G401.6 (cell line): ENCODE measurements around the gene CCSER1.
A peak's percentile ranks its signal among the peaks of the same experiment; 100 is the strongest.

Source experiments
- FAIRE-seq: peaks from 2 replicates; lab custom pipeline; 2012; peaks lifted over from hg19 to GRCh38; lab: Jason Lieb, UNC

CCSER1 gene

GRCh38 chr4:90127223-90127705 lies at the start of gene CCSER1:
Gene CCSER1, plus strand, starts transcription at chr4:90127394.
- FAIRE-seq = peak; percentile 64

- FAIRE-seq = no peak
These were observed 48.8 kb upstream of the CCSER1 start for GRCh38 chr4:90078440-90078839.

GRCh38 chr4:90080116-90080515 lies 47.1 kb upstream of the CCSER1 start:
- no peak for FAIRE-seq

- FAIRE-seq = no peak
These were observed 45.6 kb upstream of the CCSER1 start for GRCh38 chr4:90081432-90082144.

GRCh38 chr4:90082449-90082848 lies 44.7 kb upstream of the CCSER1 start:
- no peak for FAIRE-seq

- FAIRE-seq = no peak
These were observed 42.8 kb upstream of the CCSER1 start for GRCh38 chr4:90084277-90084966.

GRCh38 chr4:90084967-90085295 lies 42.3 kb upstream of the CCSER1 start:
- FAIRE-seq = no peak

GRCh38 chr4:90093526-90093925 lies 33.7 kb upstream of the CCSER1 start:
- FAIRE-seq = no peak

GRCh38 chr4:90095000-90095399 lies 32.2 kb upstream of the CCSER1 start:
- no peak for FAIRE-seq

GRCh38 chr4:90099812-90100211 lies 27.4 kb upstream of the CCSER1 start:
- no peak for FAIRE-seq

- no peak for FAIRE-seq
These were observed 23.2 kb upstream of the CCSER1 start for GRCh38 chr4:90103991-90104390.

- no peak for FAIRE-seq
These were observed 21.9 kb upstream of the CCSER1 start for GRCh38 chr4:90105274-90105673.

GRCh38 chr4:90112715-90113114 lies 14.5 kb upstream of the CCSER1 start:
- no peak for FAIRE-seq

GRCh38 chr4:90113881-90114457 lies 13.2 kb upstream of the CCSER1 start:
- peak; percentile 57 for FAIRE-seq

- no peak for FAIRE-seq
These were observed 8.5 kb upstream of the CCSER1 start for GRCh38 chr4:90118527-90119195.

GRCh38 chr4:90120037-90120436 lies 7.2 kb upstream of the CCSER1 start:
- FAIRE-seq = peak; percentile 17

- no peak for FAIRE-seq
These were observed 6.4 kb upstream of the CCSER1 start for GRCh38 chr4:90120815-90121214.

GRCh38 chr4:90121676-90122354 lies 5.4 kb upstream of the CCSER1 start:
- peak; percentile 72 for FAIRE-seq

- no peak for FAIRE-seq
These were observed 4.8 kb upstream of the CCSER1 start for GRCh38 chr4:90122355-90122748.

- FAIRE-seq = no peak
These were observed 2.9 kb upstream of the CCSER1 start for GRCh38 chr4:90124276-90124675.

GRCh38 chr4:90126805-90127204 lies 389 bp upstream of the CCSER1 start:
- no peak for FAIRE-seq

- FAIRE-seq = no peak
These were observed 632 bp downstream of the CCSER1 start for GRCh38 chr4:90127706-90128345.
